Thyroid gland (tissue), 4 donors: ENCODE data around the gene CFAP99.

Experiments used
- CTCF ChIP-seq, 6 experiments: fragments of 200-600 bp in 3 of 6; fragments of 450-650 bp in 3 of 6; sonication (generic) in 3 of 6; IDR thresholded peaks; one replicate each; pipeline ENCODE4 v1.5.1; 2016 to 2019; ENCODE audit warnings: antibody characterized with exemption in 6 of 6, mild to moderate bottlenecking in 2 of 6, inconsistent platforms in 1 of 6, moderate library complexity in 1 of 6
- POLR2A ChIP-seq, 2 donors: fragments of 450-650 bp; IDR thresholded peaks; one replicate each; pipeline ENCODE4 v1.6.1; 2017; ENCODE audit warnings: antibody characterized with exemption in 2 of 2, mild to moderate bottlenecking in 2 of 2, moderate library complexity in 1 of 2

GRCh38 chr4:2417226-2417764 lies 1.5 kb upstream of the CFAP99 start:
- TF ChIP-seq CTCF (IDR thresholded peaks at IDR 0.05): no peak
- no peak for TF ChIP-seq POLR2A (IDR thresholded peaks at IDR 0.05)
